Endodermal cell (in vitro differentiated cells): Measurements from ENCODE around the gene OIT3. TPM values are rescaled to one million over a fixed set of nuclear protein-coding genes. Genes with fewer than 3 reads are reported as not detected.

ENCODE experiments used
- DNase-seq: peaks from one replicate; pipeline ENCODE4 v3.0.0-alpha.2; 2017
- H3K27ac ChIP-seq: 2 replicates; pipeline ENCODE4 v1.5.1; 2013; ENCODE audit warnings: mild to moderate bottlenecking, low read depth, low read length, moderate library complexity
- H3K27me3 ChIP-seq: 2 replicates; pipeline ENCODE4 v1.6.1; 2013; ENCODE audit warnings: mild to moderate bottlenecking, low read length, moderate library complexity; ENCODE audit not compliant: insufficient read depth, control insufficient read depth, poor library complexity, severe bottlenecking
- H3K36me3 ChIP-seq: 2 replicates; pipeline ENCODE4 v1.7.0; 2013; ENCODE audit warnings: mild to moderate bottlenecking, low read length, moderate library complexity; ENCODE audit not compliant: control insufficient read depth, insufficient read depth
- H3K4me1 ChIP-seq: one replicate; pipeline ENCODE4 v1.7.0; 2013; ENCODE audit warnings: low read length; ENCODE audit not compliant: control insufficient read depth, insufficient read depth
- H3K4me3 ChIP-seq: 2 replicates; pipeline ENCODE4 v1.5.1; 2013; ENCODE audit warnings: mild to moderate bottlenecking, low read length, moderate library complexity
- H3K9ac ChIP-seq: 2 replicates; pipeline ENCODE4 v1.6.1; 2013; ENCODE audit warnings: mild to moderate bottlenecking, low read length, moderate library complexity; ENCODE audit not compliant: poor library complexity, severe bottlenecking; ENCODE audit errors: extremely low read depth
- H3K9me3 ChIP-seq: 2 replicates; pipeline ENCODE4 v1.6.1; 2013; ENCODE audit warnings: mild to moderate bottlenecking, low read length, moderate library complexity; ENCODE audit not compliant: control insufficient read depth
- H3K27ac Mint-ChIP-seq: 2 replicates; pipeline ENCODE4 v1.8.0; 2020; ENCODE audit warnings: mixed read lengths
- H3K27me3 Mint-ChIP-seq: 2 replicates; pipeline ENCODE4 v1.8.0; 2021; ENCODE audit warnings: mild to moderate bottlenecking, mixed read lengths; ENCODE audit not compliant: insufficient read depth
- H3K36me3 Mint-ChIP-seq: 2 replicates; pipeline ENCODE4 v1.8.0; 2020; ENCODE audit warnings: low read depth, mixed read lengths
- H3K4me1 Mint-ChIP-seq: 2 replicates; pipeline ENCODE4 v1.8.0; 2020; ENCODE audit warnings: mixed read lengths
- H3K4me3 Mint-ChIP-seq: 2 replicates; pipeline ENCODE4 v1.8.0; 2020; ENCODE audit warnings: mild to moderate bottlenecking, moderate library complexity, mixed read lengths
- H3K9me3 Mint-ChIP-seq: 2 replicates; pipeline ENCODE4 v1.8.0; 2020; ENCODE audit warnings: mild to moderate bottlenecking, mixed read lengths
- CTCF ChIP-seq: fragments of 200-600 bp; sonication (generic); conservative IDR thresholded peaks from 2 replicates; pipeline ENCODE4 v1.5.0; 2021; ENCODE audit warnings: antibody characterized with exemption, mild to moderate bottlenecking
- WGBS, 2 experiments: methylation state at CpG; one replicate each; pipeline versions ENCODE4 v1.1.5 to v1.1.7; 2013; ENCODE audit warnings: missing lambda C conversion rate in 2 of 2, mixed read lengths in 1 of 2; ENCODE audit not compliant: insufficient coverage in 1 of 2, insufficient read length in 1 of 2; 5-methylcytosine and 5-hydroxymethylcytosine counted together
- total RNA-seq, 2 donors: library from RNA; stranded (reverse); fragmentation: NEBNext Ultra II Directional in 1 of 2; extraction: Animal tissue kit (Norgen Biotek cat#: 25700) in 1 of 2; gene quantifications; 2 replicates in 1 of 2; 3 replicates in 1 of 2; pipeline ENCODE4 v1.2.1, GENCODE V29; 2021

The OIT3 gene
- total RNA-seq, 2 donors from 2014 or later = 0.13 TPM; not detected in 1

GRCh38 chr10:72952189-72952588, 58.6 kb downstream of the OIT3 start:
- H3K27me3 ChIP-seq = no peaks in the 10 kb centered on the region
- H3K4me3 ChIP-seq = peak overlapping the region; percentile 37
- H3K4me1 ChIP-seq = peaks cover 15% of the 10 kb centered on the region
- Mint-ChIP-seq H3K36me3 (no peaks in the 10 kb centered on the region), H3K4me3 (peak overlapping the region; percentile 40), H3K4me1 (peaks cover 28% of the 10 kb centered on the region), H3K9me3 (no peaks in the 10 kb centered on the region), H3K27me3 (no peaks in the 10 kb centered on the region), H3K27ac (peak overlapping the region; percentile 92)
- no peak for TF ChIP-seq CTCF
- H3K27ac ChIP-seq = no peak overlapping the region
- WGBS, 2 experiments = 85 to 93% methylated on average over 5 to 6 of the region's 6 CpGs
- DNase-seq = no peak
- H3K9ac ChIP-seq = no peak overlapping the region
- no peaks in the 10 kb centered on the region for H3K36me3 ChIP-seq
- peaks cover 5% of the 10 kb centered on the region for H3K9me3 ChIP-seq

- Histone ChIP-seq H3K36me3 (no peaks in the 10 kb centered on the region), H3K9me3 (peaks cover 5% of the 10 kb centered on the region), H3K4me3 (peak overlapping the region; percentile 37), H3K9ac (no peak overlapping the region), H3K27me3 (no peaks in the 10 kb centered on the region), H3K27ac (no peak overlapping the region), H3K4me1 (peaks cover 15% of the 10 kb centered on the region)
- no peaks in the 10 kb centered on the region for H3K9me3 Mint-ChIP-seq
- no peaks in the 10 kb centered on the region for H3K36me3 Mint-ChIP-seq
- WGBS, 2 experiments = 56 to 68% methylated on average over 3 to 5 of the region's 5 CpGs
- no peak for TF ChIP-seq CTCF
- H3K4me3 Mint-ChIP-seq = peak overlapping the region; percentile 40
- H3K27ac Mint-ChIP-seq = peak overlapping the region; percentile 92
- H3K27me3 Mint-ChIP-seq = no peaks in the 10 kb centered on the region
- H3K4me1 Mint-ChIP-seq = peaks cover 28% of the 10 kb centered on the region
- DNase-seq = no peak
These were observed 59.2 kb downstream of the OIT3 start for GRCh38 chr10:72952642-72953158.

GRCh38 chr10:72953687-72954086, 60.1 kb downstream of the OIT3 start:
- H3K27ac Mint-ChIP-seq = peak overlapping the region; percentile 78
- Histone ChIP-seq H3K36me3 (no peaks in the 10 kb centered on the region), H3K4me3 (no peak overlapping the region), H3K27ac (no peak overlapping the region), H3K27me3 (no peaks in the 10 kb centered on the region), H3K9me3 (peaks cover 5% of the 10 kb centered on the region), H3K9ac (peak overlapping the region; percentile 6), H3K4me1 (peaks cover 15% of the 10 kb centered on the region)
- no peaks in the 10 kb centered on the region for H3K27me3 Mint-ChIP-seq
- H3K9me3 Mint-ChIP-seq = no peaks in the 10 kb centered on the region
- TF ChIP-seq CTCF = peak; percentile 18
- peak; percentile 82 for DNase-seq
- no peaks in the 10 kb centered on the region for H3K36me3 Mint-ChIP-seq
- H3K4me1 Mint-ChIP-seq = peaks cover 28% of the 10 kb centered on the region
- peak overlapping the region; percentile 1 for H3K4me3 Mint-ChIP-seq
- 38 to 49% methylated on average over 4 to 8 of the region's 8 CpGs for WGBS, 2 experiments
